NCI-H1436 (cell line): ENCODE data around the gene MRPS18B.

Experiments
- DNase-seq: peaks from one replicate; lab custom pipeline; 2025; lab: John Stamatoyannopoulos, UW

The MRPS18B gene

GRCh38 chr6:30617565-30618269 is at the start of gene MRPS18B:
Gene MRPS18B, plus strand, starts transcription at chr6:30617840. Its CDS starts 26 bp downstream, at chr6:30617866.
- peak; percentile 95 for DNase-seq

DNA sequence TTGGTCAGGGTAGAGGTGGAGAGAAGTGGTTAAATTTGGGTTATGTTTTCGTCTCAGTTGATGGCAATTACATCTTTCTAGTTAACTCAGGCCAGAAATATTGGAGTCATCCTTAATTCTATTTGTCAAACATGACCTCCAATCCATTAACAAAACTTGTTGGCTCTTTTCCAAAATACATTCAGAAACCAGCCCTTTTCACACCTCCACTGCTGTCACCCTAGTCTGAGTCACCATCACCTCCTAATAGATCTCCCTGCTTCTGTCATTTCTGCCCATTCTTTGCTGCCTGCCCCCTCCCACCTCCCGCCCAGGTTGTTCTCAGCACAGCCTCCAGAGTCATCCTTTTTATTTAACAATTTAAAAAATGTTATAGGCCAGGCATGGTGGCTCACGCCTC is 49.4 kb upstream of the MRPS18B start:
- no peak for DNase-seq

GRCh38 chr6:30570263-30570662 is 47.4 kb upstream of the MRPS18B start:
- no peak for DNase-seq

DNA sequence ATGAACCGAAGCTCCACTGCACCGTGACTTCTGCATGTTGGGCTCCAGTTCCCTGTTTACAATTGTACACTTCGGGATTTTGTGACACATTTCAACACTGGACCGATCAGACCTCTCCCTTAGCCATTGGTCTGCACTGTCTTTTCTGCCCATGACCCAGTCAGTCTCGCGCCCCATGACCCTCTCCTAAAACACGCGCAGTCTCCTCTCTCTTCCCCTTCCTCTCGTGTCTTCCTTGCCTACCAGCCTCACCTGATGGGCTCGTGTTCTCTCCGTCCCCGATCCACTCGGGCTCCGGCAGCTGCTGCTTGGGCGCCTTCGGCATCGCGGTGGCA is 46.9 kb upstream of the MRPS18B start:
- no peak for DNase-seq

GRCh38 chr6:30571075-30571761 is 46.4 kb upstream of the MRPS18B start, which contains the start of gene ABCF1:
Gene ABCF1, plus strand, starts transcription at chr6:30571442. Its CDS starts 46 bp downstream, at chr6:30571488.
- peak; percentile 94 for DNase-seq

DNA sequence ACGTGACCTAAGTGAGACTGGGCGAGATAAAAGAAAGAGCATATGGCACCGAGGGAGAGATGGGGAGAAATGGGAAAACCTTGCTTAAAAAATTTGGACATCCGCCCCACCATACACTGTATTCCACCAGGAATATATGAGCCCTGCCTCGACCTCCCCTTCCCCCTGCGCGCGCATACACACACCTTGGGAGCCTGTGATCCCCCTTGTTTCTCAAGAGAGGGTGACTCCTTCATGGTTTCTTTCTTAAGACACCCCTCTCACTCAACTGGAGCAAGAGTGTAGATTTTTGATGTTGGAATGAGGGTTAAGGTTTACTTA is 45.9 kb upstream of the MRPS18B start:
- no peak for DNase-seq

- no peak for DNase-seq
These were observed 45.5 kb upstream of the MRPS18B start for GRCh38 chr6:30572148-30572547.

- DNase-seq, result no peak
These were observed 44.5 kb upstream of the MRPS18B start for GRCh38 chr6:30573113-30573512.

GRCh38 chr6:30578051-30578450 is 39.6 kb upstream of the MRPS18B start:
- no peak for DNase-seq

DNA sequence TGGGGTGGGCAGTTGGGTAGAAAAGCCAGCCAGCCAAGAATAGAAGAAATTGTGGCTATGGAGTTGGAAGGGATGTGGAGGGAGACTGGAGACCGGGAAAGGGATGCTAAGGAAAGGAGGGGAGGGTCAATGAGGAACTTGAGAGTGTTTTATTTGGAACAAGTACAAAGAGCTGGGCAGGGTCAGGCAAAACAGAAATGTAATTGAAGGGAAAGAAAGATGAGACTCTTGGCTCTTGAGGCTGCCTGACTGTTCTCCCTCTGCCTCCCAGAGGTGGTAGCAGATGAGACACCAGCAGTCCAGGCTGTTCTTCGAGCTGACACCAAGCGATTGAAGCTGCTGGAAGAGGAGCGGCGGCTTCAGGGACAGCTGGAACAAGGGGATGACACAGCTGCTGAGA is 33.7 kb upstream of the MRPS18B start:
- DNase-seq, result no peak

- DNase-seq, result no peak
These were observed 27.8 kb upstream of the MRPS18B start for GRCh38 chr6:30589754-30590358.

- no peak for DNase-seq
These were observed 27.1 kb upstream of the MRPS18B start for GRCh38 chr6:30590509-30590908.

- DNase-seq, result no peak
These were observed 26.6 kb upstream of the MRPS18B start for GRCh38 chr6:30591008-30591407.

GRCh38 chr6:30592287-30592686 is 25.4 kb upstream of the MRPS18B start:
- no peak for DNase-seq

DNA sequence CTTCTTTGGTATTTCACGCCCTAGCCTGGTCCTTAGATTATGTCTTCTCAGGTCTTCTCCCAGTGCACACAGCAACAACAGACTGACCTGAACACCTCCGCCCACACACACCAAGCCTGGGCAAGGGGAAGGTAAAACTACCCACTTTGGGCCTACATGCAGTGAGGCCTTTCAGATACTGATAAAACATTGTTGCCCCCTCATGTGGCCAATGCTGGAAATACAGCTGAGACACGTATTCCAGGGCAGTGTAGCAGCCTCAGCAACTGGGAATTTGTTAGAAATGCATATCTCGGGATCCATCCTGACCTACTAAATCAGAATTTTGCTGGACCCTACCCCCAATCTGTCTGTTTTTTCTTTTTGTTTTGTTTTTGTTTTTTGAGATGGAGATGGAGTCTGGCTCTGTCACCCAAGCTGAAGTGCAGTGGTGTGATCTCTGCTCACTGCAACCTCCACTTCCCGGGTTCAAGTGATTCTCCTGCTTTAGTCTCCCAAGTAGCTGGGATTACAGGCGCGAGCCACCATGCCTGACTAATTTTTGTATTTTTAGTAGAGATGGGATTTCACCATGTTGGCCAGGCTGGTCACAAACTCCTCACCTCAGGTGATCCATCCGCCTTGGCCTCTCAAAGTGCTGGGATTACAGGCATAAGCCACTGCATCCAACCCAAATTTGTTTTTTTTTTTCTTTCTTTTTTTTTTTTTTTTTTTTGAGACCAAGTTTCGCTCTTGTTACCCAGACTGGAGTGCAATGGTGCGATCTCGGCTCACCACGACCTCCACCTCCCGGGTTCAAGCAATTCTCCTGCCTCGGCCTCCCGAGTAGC is 20.1 kb upstream of the MRPS18B start:
- peak; percentile 60 for DNase-seq

DNA sequence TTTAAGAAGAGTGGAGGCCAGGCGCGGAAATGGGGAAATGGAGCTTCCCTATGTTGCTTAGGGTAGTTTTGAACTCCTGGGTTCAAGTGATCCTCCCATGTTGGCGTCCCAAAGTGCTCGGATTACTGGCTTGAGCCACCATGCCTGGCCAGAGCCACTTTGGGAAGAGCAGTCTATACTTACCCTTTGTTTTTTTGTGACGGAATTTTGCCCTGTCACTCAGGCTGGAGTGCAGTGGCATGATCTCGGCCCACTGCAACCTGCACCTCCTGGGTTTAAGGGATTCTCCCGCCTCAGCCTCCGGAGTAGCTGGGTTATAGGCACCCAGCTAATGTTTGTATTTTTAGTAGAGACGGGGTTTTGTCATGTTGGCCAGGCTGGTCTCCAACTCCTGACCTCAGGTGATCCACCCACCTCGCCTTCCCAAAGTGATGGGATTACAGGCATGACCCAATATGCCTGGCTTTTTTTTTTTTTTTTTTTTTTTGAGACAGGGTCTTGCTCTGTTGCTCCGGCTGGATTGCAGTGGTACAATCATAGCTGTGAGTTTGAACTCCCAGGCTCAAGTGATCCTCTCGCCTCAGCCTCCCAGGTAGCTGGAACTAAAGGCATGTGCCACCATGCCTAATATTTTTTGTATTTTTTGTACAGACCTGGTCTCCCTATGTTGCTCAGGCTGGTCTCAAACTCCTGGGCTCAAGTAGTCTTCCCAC is 18.6 kb upstream of the MRPS18B start:
- DNase-seq, result no peak

- DNase-seq, result no peak
These were observed 17.9 kb upstream of the MRPS18B start for GRCh38 chr6:30599625-30600324.

DNA sequence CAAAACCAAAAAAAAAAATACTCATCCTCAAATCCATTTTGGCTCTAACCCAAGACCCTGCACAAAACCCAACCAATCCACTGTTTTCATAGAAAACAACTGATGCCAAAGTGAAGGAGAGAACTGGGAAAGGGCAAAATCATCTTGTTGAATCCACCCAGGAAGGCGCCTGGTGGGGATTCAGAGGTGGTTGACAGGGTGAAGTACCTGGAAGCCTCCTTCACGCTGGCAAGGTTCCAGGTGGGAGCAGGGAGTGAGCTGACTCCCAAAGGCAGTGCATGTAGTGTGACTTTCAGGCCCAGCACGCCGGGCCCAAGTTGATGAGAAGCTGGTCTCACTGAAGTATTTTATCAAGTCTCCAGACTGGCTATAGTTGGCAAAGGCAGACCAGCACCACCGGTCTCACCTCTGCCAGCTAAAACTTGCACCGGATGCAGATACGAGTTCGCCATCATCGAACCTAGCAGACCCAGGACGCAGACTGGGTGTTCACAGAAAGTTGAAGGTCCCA is 17.1 kb upstream of the MRPS18B start:
- no peak for DNase-seq

DNA sequence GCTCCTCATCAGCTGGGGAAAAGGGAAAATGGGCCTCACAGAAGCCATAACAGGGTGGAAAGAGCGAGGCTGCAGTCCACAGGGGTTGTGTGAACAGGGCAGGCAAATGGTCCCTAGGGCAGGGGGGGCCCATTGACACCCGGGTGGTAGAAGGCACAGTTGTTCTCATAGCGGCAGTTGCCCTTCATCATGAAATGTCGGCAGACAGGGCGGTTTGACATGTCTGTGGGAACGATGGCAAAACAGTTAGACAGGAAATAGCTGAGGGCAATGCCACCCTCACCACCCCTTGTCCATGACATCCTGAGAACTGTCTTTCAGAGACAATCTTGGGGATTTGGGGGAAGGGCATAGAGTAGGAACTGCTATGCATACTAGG is 16.2 kb upstream of the MRPS18B start:
- DNase-seq, result no peak

DNA sequence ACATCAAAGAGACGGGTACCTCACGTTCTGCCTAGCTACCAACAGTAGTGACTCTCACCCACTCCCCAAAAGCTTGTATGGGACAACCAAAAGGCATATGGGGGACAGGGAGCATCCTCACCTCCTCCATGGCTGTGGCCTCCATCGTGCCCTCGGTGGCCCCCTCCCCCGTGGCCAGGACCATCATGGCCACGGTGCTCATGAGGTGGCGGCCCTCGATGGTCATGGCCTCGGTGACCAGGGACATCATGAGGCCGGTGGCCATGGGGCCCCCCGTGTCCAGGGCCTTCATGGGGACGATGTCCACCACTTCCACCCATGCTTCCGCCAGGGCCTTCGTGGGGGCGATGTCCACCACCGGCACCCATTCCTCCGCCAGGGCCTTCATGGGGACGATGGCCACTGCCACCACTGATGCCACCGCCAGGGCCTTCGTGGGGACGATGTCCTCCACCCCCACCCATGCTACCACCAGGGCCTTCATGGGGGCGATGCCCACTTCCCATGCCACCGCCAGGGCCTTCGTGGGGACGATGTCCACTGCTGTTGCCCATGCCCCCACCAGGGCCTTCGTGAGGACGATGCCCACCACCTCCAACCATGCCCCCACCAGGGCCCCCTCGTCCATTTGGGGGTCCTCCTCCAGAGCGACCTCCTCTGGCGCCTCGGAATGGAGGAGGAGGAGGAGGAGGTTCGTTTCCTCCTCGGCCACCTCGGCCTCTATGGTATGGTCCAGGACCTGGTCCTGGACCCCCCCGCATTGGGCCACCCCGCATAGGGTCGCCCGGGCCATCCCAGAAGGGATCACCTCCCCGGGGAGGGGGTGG is 15.6 kb upstream of the MRPS18B start:
- no peak for DNase-seq
